Endothelial cell of umbilical vein (primary cell): ENCODE measurements around the gene RMRP. TPM values are rescaled to one million over a fixed set of nuclear protein-coding genes. Genes with fewer than 3 reads are reported as not detected.

Experiments
- BruUV-seq: library from RNA; stranded (reverse); fragments of 400-500 nt; replicated peaks from 2 replicates; lab custom pipeline; 2021; lab: Mats Ljungman, UMichigan
- CTCF ChIA-PET: fragments of 300-600, 350-600 bp; sonication (Branson Sonifier 250); formaldehyde crosslinking; loops from one replicate; lab custom pipeline; 2021; ENCODE audit warnings: antibody characterized with exemption, inconsistent platforms; lab: Charles Lee
- POLR2A ChIA-PET: fragments of 300-600, 350-600 bp; sonication (Branson Sonifier 250); formaldehyde crosslinking; loops from one replicate; lab custom pipeline; 2021; ENCODE audit warnings: antibody characterized with exemption, inconsistent platforms; lab: Charles Lee
- DNase-seq: peaks from one replicate; pipeline ENCODE4 v3.0.0-alpha.2; 2011; ENCODE audit warnings: low read depth, low spot score
- FAIRE-seq: peaks from 2 replicates; lab custom pipeline; 2011; peaks lifted over from hg19 to GRCh38; lab: Jason Lieb, UNC
- H2AFZ ChIP-seq: 2 replicates; pipeline ENCODE4 v1.6.0; 2012; ENCODE audit warnings: low read depth, low read length, control low read depth, inconsistent platforms
- H3K27ac ChIP-seq: 2 replicates; pipeline ENCODE4 v1.5.1; 2011; ENCODE audit warnings: low read depth, mild to moderate bottlenecking, control low read depth, low read length, moderate library complexity; ENCODE audit not compliant: insufficient read depth
- H3K27me3 ChIP-seq, 2 experiments: 2 replicates each; pipeline versions ENCODE4 v1.6.0 to v1.6.1; 2011; ENCODE audit warnings: low read length in 2 of 2, mixed read lengths in 1 of 2; ENCODE audit not compliant: control insufficient read depth in 2 of 2, insufficient read depth in 2 of 2
- H3K36me3 ChIP-seq, 2 experiments: 2 replicates in 1 of 2; 3 replicates in 1 of 2; pipeline ENCODE4 v1.5.1; 2011; ENCODE audit warnings: low read length in 2 of 2, mild to moderate bottlenecking in 1 of 2, moderate library complexity in 1 of 2; ENCODE audit not compliant: control insufficient read depth in 2 of 2, insufficient read depth in 2 of 2; ENCODE audit errors: extremely low read depth in 1 of 2
- H3K4me1 ChIP-seq: 3 replicates; pipeline ENCODE4 v1.5.1; 2011; ENCODE audit warnings: mild to moderate bottlenecking, low read length; ENCODE audit not compliant: control insufficient read depth, insufficient read depth; ENCODE audit errors: extremely low read depth
- H3K4me2 ChIP-seq: 2 replicates; pipeline ENCODE4 v1.6.1; 2011; ENCODE audit warnings: low read length, control low read depth, mixed read lengths; ENCODE audit not compliant: insufficient read depth
- H3K4me3 ChIP-seq, 3 experiments: fragments of 200-600 bp in 1 of 3; sonication (generic), shearing (Covaris generic) in 1 of 3; replicated peaks in 1 of 3; 2 replicates each; pipeline ENCODE4 v1.5.1; 2011 to 2016; ENCODE audit warnings: control low read depth in 3 of 3, low read length in 3 of 3, mild to moderate bottlenecking in 2 of 3, inconsistent platforms in 1 of 3, low read depth in 1 of 3, moderate library complexity in 1 of 3; ENCODE audit not compliant: insufficient read depth in 1 of 3
- H3K79me2 ChIP-seq: 2 replicates; pipeline ENCODE4 v1.6.0; 2012; ENCODE audit warnings: low read length, inconsistent platforms; ENCODE audit not compliant: control insufficient read depth, insufficient read depth
- H3K9ac ChIP-seq: replicated peaks from 2 replicates; pipeline ENCODE3; 2011; ENCODE audit warnings: low read length, control low read depth; ENCODE audit not compliant: insufficient read depth; ENCODE audit errors: extremely low read depth
- H3K9me1 ChIP-seq: replicated peaks from 3 replicates; pipeline ENCODE4 v1.6.0; 2011; ENCODE audit warnings: mild to moderate bottlenecking, low read length; ENCODE audit not compliant: control insufficient read depth, insufficient read depth; ENCODE audit errors: extremely low read depth
- H3K9me3 ChIP-seq: replicated peaks from 2 replicates; pipeline ENCODE4 v1.5.1; 2012; ENCODE audit warnings: low read length, inconsistent platforms; ENCODE audit not compliant: control insufficient read depth, insufficient read depth
- H4K20me1 ChIP-seq: replicated peaks from 2 replicates; pipeline ENCODE3; 2011; ENCODE audit warnings: mild to moderate bottlenecking, low read length; ENCODE audit not compliant: control insufficient read depth, insufficient read depth; ENCODE audit errors: extremely low read depth
- CTCF ChIP-seq, 2 donors: IDR thresholded peaks; 1 replicate in 1 of 2; 2 replicates in 1 of 2; pipeline ENCODE4 v1.5.1; 2011; ENCODE audit warnings: low read length in 2 of 2, mild to moderate bottlenecking in 2 of 2, moderate library complexity in 2 of 2, control low read depth in 1 of 2, inconsistent platforms in 1 of 2, low read depth in 1 of 2; ENCODE audit not compliant: insufficient read depth in 1 of 2; ENCODE audit errors: extremely low read depth in 1 of 2
- EZH2 ChIP-seq: IDR thresholded peaks from 2 replicates; pipeline ENCODE4 v1.6.1; 2012; ENCODE audit warnings: borderline replicate concordance, low read depth, mild to moderate bottlenecking, moderate library complexity, low read length, inconsistent platforms; ENCODE audit not compliant: severe bottlenecking
- FOS ChIP-seq: IDR thresholded peaks from 2 replicates; pipeline ENCODE4 v1.6.1; 2011; ENCODE audit warnings: mild to moderate bottlenecking, low read length, moderate library complexity, borderline replicate concordance; ENCODE audit not compliant: insufficient read depth
- GATA2 ChIP-seq: IDR thresholded peaks from 2 replicates; pipeline ENCODE4 v1.7.0; 2011; ENCODE audit warnings: low read depth, mild to moderate bottlenecking, moderate library complexity, mixed read lengths, low read length; ENCODE audit not compliant: insufficient read length, insufficient read depth
- JUN ChIP-seq: IDR thresholded peaks from 2 replicates; pipeline ENCODE4 v1.6.1; 2011; ENCODE audit warnings: borderline replicate concordance, low read depth; ENCODE audit not compliant: insufficient read length, insufficient read depth
- MAX ChIP-seq: IDR thresholded peaks from 2 replicates; pipeline ENCODE4 v1.6.1; 2011; ENCODE audit not compliant: insufficient read depth, insufficient read length
- MYC ChIP-seq: IDR thresholded peaks from one replicate; pipeline ENCODE4 v1.6.1; 2011; ENCODE audit warnings: mild to moderate bottlenecking, low read depth, low read length
- POLR2A ChIP-seq: IDR thresholded peaks from 2 replicates; pipeline ENCODE4 v1.6.1; 2012; ENCODE audit warnings: low read depth, mild to moderate bottlenecking, control low read depth, low read length
- POLR2AphosphoS5 ChIP-seq: IDR thresholded peaks from 2 replicates; pipeline ENCODE4 v1.6.1; 2012; ENCODE audit warnings: low read depth, mild to moderate bottlenecking, control low read depth, low read length, moderate library complexity; ENCODE audit not compliant: insufficient read depth
- dilution Hi-C: fragments of 300-500 bp; cut with MboI; formaldehyde crosslinking; loops from one replicate; pipeline ENCODE4 v1.15.0; 2019; ENCODE audit warnings: low sequenced_read_pairs; ENCODE audit not compliant: extremely low pct_ligation_motif_present
- intact Hi-C: fragments of 100-400 bp; cut with micrococcal nuclease; formaldehyde crosslinking; loops from one replicate; pipeline ENCODE4 v1.10.0; 2022
- polyA plus RNA-seq, 4 experiments: library from polyadenylated mRNA; depleted of rRNA in 3 of 4; stranded (reverse) in 3 of 4; unstranded in 1 of 4; fragments of >200 nt; gene quantifications; 2 replicates each; pipeline versions ENCODE4 v1.2.1 to v1.2.3, GENCODE V29; 2011 to 2012; ENCODE audit warnings: missing spikeins in 1 of 4
- total RNA-seq: library from RNA; stranded (reverse); gene quantifications from 2 replicates; pipeline ENCODE4 v1.2.3, GENCODE V29; 2021

Gene RMRP
- total and polyA plus RNA-seq, 2 donors (not counting 3 experiments of a cell fraction or from before 2014, with no cell fraction given): 19,118 TPM; not detected in 1

- Histone ChIP-seq H2AFZ (no peak overlapping the region), H3K27ac (no peak overlapping the region), H3K9ac (no peak overlapping the region), H3K27me3 (no peaks in the 10 kb centered on the region), H3K4me3 (no peak overlapping the region), H3K79me2 (no peaks in the 10 kb centered on the region), H4K20me1 (no peaks in the 10 kb centered on the region), H3K36me3 (peaks cover 67 to 89% of the 10 kb centered on the region in 2 experiments), H3K4me2 (no peak overlapping the region), H3K4me1 (no peaks in the 10 kb centered on the region), H3K9me3 (no peaks in the 10 kb centered on the region), H3K9me1 (no peaks in the 10 kb centered on the region)
- dilution Hi-C loops: no loop called here
- DNase-seq: no peak
- TF ChIP-seq GATA2: no peak
- TF ChIP-seq JUN: no peak
- no peak for TF ChIP-seq MAX
- no peak for TF ChIP-seq POLR2A
- TF ChIP-seq FOS: no peak
- TF ChIP-seq MYC: no peak
- no peak for TF ChIP-seq EZH2
- TF ChIP-seq POLR2AphosphoS5: no peak
- no peak for TF ChIP-seq CTCF (IDR thresholded peaks at IDR 0.05; ENCODE audit: extremely low read depth in 1 of 2, insufficient read depth in 1 of 2, low read depth in 1 of 2, low read length in 2 of 2)
- intact Hi-C loops: no loop called here
- TSS peak; percentile 21 for BruUV-seq
- no peak for FAIRE-seq
- POLR2A ChIA-PET: no interaction called here
- CTCF ChIA-PET: interaction anchor here (2.3 kb wide), 1 partner anchor 8 kb away, joined by 17 read pairs; no protein-coding TSS in a partner anchor
Measured at GRCh38 chr9:35703906-35704672, 46.3 kb upstream of the RMRP start.
